Measurements from ENCODE around the gene RAPGEF3. TPM values are rescaled to one million over a fixed set of nuclear protein-coding genes. Genes with fewer than 3 reads are reported as not detected.
A peak's percentile ranks its signal among the peaks of the same experiment; 100 is the strongest.

RAPGEF3 gene
- 3.0 TPM for polyA plus RNA-seq (2013, experiment 1 of 2; ENCODE audit: insufficient read length)
- 2.5 TPM for polyA plus RNA-seq (2013, experiment 2 of 2; ENCODE audit: insufficient read length)

- peak; percentile 86 for DNase-seq
Measured at GRCh38 chr12:47758834-47759690, at the start of gene RAPGEF3. RAPGEF3 (minus strand) TSS chr12:47758880; CDS start chr12:47758556, 324 bp downstream.

GRCh38 chr12:47808050-47808449 is 49.4 kb upstream of the RAPGEF3 start:
- peak; percentile 26 for DNase-seq

GRCh38 chr12:47807338-47807737 is 48.7 kb upstream of the RAPGEF3 start:
- DNase-seq, result no peak

GRCh38 chr12:47805417-47805816 is 46.7 kb upstream of the RAPGEF3 start:
- DNase-seq, result no peak

- DNase-seq, result no peak
Measured at GRCh38 chr12:47804171-47804570, 45.5 kb upstream of the RAPGEF3 start.

- DNase-seq, result no peak
Measured at GRCh38 chr12:47803191-47803875, 44.7 kb upstream of the RAPGEF3 start.

GRCh38 chr12:47802312-47802711 is 43.6 kb upstream of the RAPGEF3 start:
- no peak for DNase-seq

- no peak for DNase-seq
Measured at GRCh38 chr12:47801904-47802246, 43.2 kb upstream of the RAPGEF3 start.

GRCh38 chr12:47801170-47801903 is 42.7 kb upstream of the RAPGEF3 start:
- no peak for DNase-seq

- DNase-seq, result no peak
Measured at GRCh38 chr12:47800582-47800981, 41.9 kb upstream of the RAPGEF3 start.

- no peak for DNase-seq
Measured at GRCh38 chr12:47799357-47799955, 40.8 kb upstream of the RAPGEF3 start.

- no peak for DNase-seq
Measured at GRCh38 chr12:47798382-47798948, 39.8 kb upstream of the RAPGEF3 start.

- no peak for DNase-seq
Measured at GRCh38 chr12:47797441-47797840, 38.8 kb upstream of the RAPGEF3 start.

- DNase-seq, result no peak
Measured at GRCh38 chr12:47795814-47796411, 37.2 kb upstream of the RAPGEF3 start.

GRCh38 chr12:47795121-47795813 is 36.6 kb upstream of the RAPGEF3 start:
- no peak for DNase-seq

GRCh38 chr12:47794679-47795078 is 36.0 kb upstream of the RAPGEF3 start:
- DNase-seq, result no peak

GRCh38 chr12:47793015-47793681 is 34.5 kb upstream of the RAPGEF3 start:
- no peak for DNase-seq

GRCh38 chr12:47791874-47792273 is 33.2 kb upstream of the RAPGEF3 start:
- no peak for DNase-seq

GRCh38 chr12:47791351-47791746 is 32.7 kb upstream of the RAPGEF3 start:
- no peak for DNase-seq

- no peak for DNase-seq
Measured at GRCh38 chr12:47790676-47791350, 32.1 kb upstream of the RAPGEF3 start.

Measured in fibroblast of skin of abdomen (primary cell).